Naive thymus-derived CD4-positive, alpha-beta T cell (primary cell): ENCODE measurements around the gene HDLBP. TPM values are rescaled to one million over a fixed set of nuclear protein-coding genes. Genes with fewer than 3 reads are reported as not detected.

Experiments
- ATAC-seq: fragments of 150-1000 bp; cut with Tn5 transposase; 2 replicates; pipeline ENCODE4 v1.10.0; 2021; ENCODE audit warnings: mild to moderate bottlenecking, moderate library complexity
- CTCF ChIA-PET: fragments of 350-600 bp; sonication (Branson Sonifier 250); formaldehyde crosslinking; loops from one replicate; lab custom pipeline; 2021; ENCODE audit warnings: antibody characterized with exemption; lab: Charles Lee
- POLR2A ChIA-PET: fragments of 350-600 bp; sonication (Branson Sonifier 250); formaldehyde crosslinking; loops from one replicate; lab custom pipeline; 2021; ENCODE audit warnings: antibody characterized with exemption, inconsistent platforms; lab: Charles Lee
- DNase-seq, 9 donors: peaks; one replicate each; pipeline versions ENCODE4 v3.0.0 to v3.0.0-alpha.2; 2020 to 2022; ENCODE audit warnings: mixed read lengths in 1 of 9
- H3K27ac ChIP-seq: one replicate; pipeline ENCODE4 v1.7.0; 2013; ENCODE audit warnings: mild to moderate bottlenecking, low read depth, low read length, moderate library complexity
- H3K27me3 ChIP-seq, 2 donors: one replicate each; pipeline ENCODE4 v1.7.0; 2013; ENCODE audit warnings: low read length in 2 of 2, mild to moderate bottlenecking in 2 of 2, moderate library complexity in 2 of 2; ENCODE audit not compliant: control insufficient read depth in 2 of 2, insufficient read depth in 2 of 2
- H3K36me3 ChIP-seq, 3 experiments: 1 replicate in 2 of 3; 2 replicates in 1 of 3; pipeline ENCODE4 v1.7.0; 2013; ENCODE audit warnings: low read length in 3 of 3, mild to moderate bottlenecking in 3 of 3, moderate library complexity in 1 of 3; ENCODE audit not compliant: insufficient read depth in 3 of 3, control insufficient read depth in 2 of 3
- H3K4me1 ChIP-seq, 2 donors: one replicate each; pipeline ENCODE4 v1.7.0; 2013; ENCODE audit warnings: low read length in 2 of 2, mild to moderate bottlenecking in 2 of 2, moderate library complexity in 1 of 2; ENCODE audit not compliant: control insufficient read depth in 2 of 2, insufficient read depth in 2 of 2
- H3K4me3 ChIP-seq: 2 replicates; pipeline ENCODE4 v1.7.0; 2013; ENCODE audit warnings: mild to moderate bottlenecking, low read length
- H3K9me3 ChIP-seq, 3 experiments: 1 replicate in 2 of 3; 2 replicates in 1 of 3; pipeline ENCODE4 v1.7.0; 2013; ENCODE audit warnings: low read length in 3 of 3; ENCODE audit not compliant: control insufficient read depth in 2 of 3
- H3K27ac Mint-ChIP-seq, 9 donors: one replicate each; pipeline ENCODE4 v1.8.0; 2020 to 2022; ENCODE audit warnings: mixed read lengths in 9 of 9, mild to moderate bottlenecking in 8 of 9, moderate library complexity in 5 of 9, inconsistent platforms in 2 of 9
- H3K27me3 Mint-ChIP-seq, 5 donors: one replicate each; pipeline ENCODE4 v1.8.0; 2021 to 2022; ENCODE audit warnings: mixed read lengths in 5 of 5, mild to moderate bottlenecking in 1 of 5
- H3K36me3 Mint-ChIP-seq, 5 donors: one replicate each; pipeline ENCODE4 v1.8.0; 2020 to 2022; ENCODE audit warnings: mixed read lengths in 5 of 5, mild to moderate bottlenecking in 3 of 5, inconsistent platforms in 1 of 5
- H3K4me1 Mint-ChIP-seq, 7 donors: one replicate each; pipeline ENCODE4 v1.8.0; 2020 to 2022; ENCODE audit warnings: mixed read lengths in 7 of 7, mild to moderate bottlenecking in 3 of 7, inconsistent platforms in 1 of 7
- H3K4me3 Mint-ChIP-seq, 10 donors: one replicate each; pipeline ENCODE4 v1.8.0; 2020 to 2022; ENCODE audit warnings: mild to moderate bottlenecking in 10 of 10, mixed read lengths in 10 of 10, moderate library complexity in 6 of 10, inconsistent platforms in 2 of 10
- H3K9me3 Mint-ChIP-seq, 11 donors: one replicate each; pipeline ENCODE4 v1.8.0; 2020 to 2022; ENCODE audit warnings: mixed read lengths in 11 of 11, mild to moderate bottlenecking in 4 of 11, inconsistent platforms in 1 of 11, moderate library complexity in 1 of 11
- intact Hi-C, 2 donors: fragments of 100-400 bp; cut with micrococcal nuclease; formaldehyde crosslinking; loops; one replicate each; pipeline ENCODE4 v1.15.1; 2023
- polyA plus RNA-seq, 2 donors: library from polyadenylated mRNA; unstranded; fragments of 300-500 nt; fragmentation: Illumina TruSeq; gene quantifications; one replicate each; pipeline ENCODE4 v1.2.3, GENCODE V29; 2021
- total RNA-seq, 6 experiments: library from RNA in 5 of 6; stranded (reverse) in 5 of 6; gene quantifications; 1 replicate in 5 of 6; 2 replicates in 1 of 6; pipeline ENCODE4 v1.2.3 and lab custom pipeline; 2021 to 2026

The HDLBP gene
- total and polyA plus RNA-seq, 7 experiments from 2014 or later: 42.8 to 231 (median 153) TPM

GRCh38 chr2:241302759-241303651 lies 12.5 kb downstream of the HDLBP start:
- Histone ChIP-seq H3K36me3 (no peaks in the 10 kb centered on the region), H3K9me3 (no peaks in the 10 kb centered on the region), H3K4me3 (no peak overlapping the region), H3K27ac (no peak overlapping the region), H3K4me1 (peaks cover 17 to 21% of the 10 kb centered on the region in 2 donors), H3K27me3 (no peaks in the 10 kb centered on the region)
- ChIA-PET POLR2A (interaction anchor here (0.7 to 11.3 kb wide), 3 partner anchors 9 to 12 kb away, joined by 3 to 87 read pairs (median 4); partner anchors contain the start of genes HDLBP and SEPTIN2), CTCF (interaction anchor here (1.5 kb wide), 1 partner anchor 9 kb away, joined by 3 read pairs; no protein-coding TSS in a partner anchor)
- peak overlapping the region in 1 of 10 donors; percentile 29 for H3K4me3 Mint-ChIP-seq
- no peaks in the 10 kb centered on the region for H3K9me3 Mint-ChIP-seq
- H3K36me3 Mint-ChIP-seq: peaks cover 0 to 3% (median 0%) of the 10 kb centered on the region in 5 donors
- H3K27ac Mint-ChIP-seq: peak overlapping the region in 7 of 9 donors; percentile 9 to 84 (median 33)
- peaks cover 37 to 72% (median 58%) of the 10 kb centered on the region in 7 donors for H3K4me1 Mint-ChIP-seq
- no peak for ATAC-seq
- no peak for DNase-seq
- no peaks in the 10 kb centered on the region for H3K27me3 Mint-ChIP-seq
- intact Hi-C loops: no loop called here

GRCh38 chr2:241302083-241302482 lies 13.4 kb downstream of the HDLBP start:
- Histone ChIP-seq H3K27ac (no peak overlapping the region), H3K27me3 (no peaks in the 10 kb centered on the region), H3K36me3 (no peaks in the 10 kb centered on the region), H3K9me3 (no peaks in the 10 kb centered on the region), H3K4me1 (peaks cover 17 to 21% of the 10 kb centered on the region in 2 donors), H3K4me3 (no peak overlapping the region)
- ChIA-PET POLR2A (interaction anchor here (1.0 to 11.3 kb wide), 3 partner anchors 8 to 13 kb away, joined by 3 to 87 read pairs (median 3); partner anchors contain the start of genes HDLBP and SEPTIN2), CTCF (no interaction called here)
- H3K4me3 Mint-ChIP-seq: no peak overlapping the region
- ATAC-seq: no peak
- peaks cover 37 to 72% (median 59%) of the 10 kb centered on the region in 7 donors for H3K4me1 Mint-ChIP-seq
- H3K36me3 Mint-ChIP-seq: peaks cover 0 to 8% (median 5%) of the 10 kb centered on the region in 5 donors
- intact Hi-C loops: no loop called here
- H3K27me3 Mint-ChIP-seq: no peaks in the 10 kb centered on the region
- H3K9me3 Mint-ChIP-seq: no peaks in the 10 kb centered on the region
- H3K27ac Mint-ChIP-seq: peak overlapping the region in 3 of 9 donors; percentile 15 to 59 (median 49)
- DNase-seq: no peak

- Histone ChIP-seq H3K27me3 (no peaks in the 10 kb centered on the region), H3K27ac (no peak overlapping the region), H3K9me3 (no peaks in the 10 kb centered on the region), H3K36me3 (no peaks in the 10 kb centered on the region), H3K4me3 (no peak overlapping the region), H3K4me1 (peaks cover 17 to 21% of the 10 kb centered on the region in 2 donors)
- no peaks in the 10 kb centered on the region for H3K27me3 Mint-ChIP-seq
- H3K4me1 Mint-ChIP-seq: peaks cover 38 to 77% (median 71%) of the 10 kb centered on the region in 7 donors
- H3K9me3 Mint-ChIP-seq: no peaks in the 10 kb centered on the region
- ChIA-PET POLR2A (interaction anchor here (11.3 kb wide), 1 partner anchor 15 kb away, joined by 87 read pairs; the partner anchor contains the start of genes HDLBP and SEPTIN2), CTCF (no interaction called here)
- peak overlapping the region; percentile 6 to 91 (median 63) for H3K4me3 Mint-ChIP-seq
- intact Hi-C loops: loop anchor here in 1 of 2 donors (1.0 to 10.0 kb wide), 5 partner anchors 9 to 385 kb away; partner anchors contain the start of genes HDLBP and SEPTIN2
- ATAC-seq (peak; percentile 91), DNase-seq (peak in 8 of 9 donors; percentile 22 to 72 (median 57))
- peak overlapping the region; percentile 27 to 84 (median 71) for H3K27ac Mint-ChIP-seq
- H3K36me3 Mint-ChIP-seq: peaks cover 0 to 12% (median 7%) of the 10 kb centered on the region in 5 donors
Measured at GRCh38 chr2:241300000-241300399, 15.5 kb downstream of the HDLBP start.

- peak overlapping the region; percentile 19 for H3K4me3 ChIP-seq
- no peaks in the 10 kb centered on the region for H3K36me3 ChIP-seq
- peaks cover 38 to 72% (median 60%) of the 10 kb centered on the region in 7 donors for H3K4me1 Mint-ChIP-seq
- ChIA-PET CTCF (interaction anchor here (0.6 to 0.8 kb wide), 2 partner anchors 17 to 257 kb away, joined by 3 read pairs; partner anchors contain the start of genes HDLBP and SEPTIN2), POLR2A (interaction anchor here (0.6 to 11.3 kb wide), 6 partner anchors 8 to 792 kb away, joined by 3 to 87 read pairs (median 4); partner anchors contain the start of genes HDLBP and SEPTIN2)
- no peaks in the 10 kb centered on the region for H3K27me3 Mint-ChIP-seq
- H3K27ac ChIP-seq: peak overlapping the region; percentile 43
- peaks cover 17 to 21% of the 10 kb centered on the region in 2 donors for H3K4me1 ChIP-seq
- peaks cover 0 to 12% (median 7%) of the 10 kb centered on the region in 5 donors for H3K36me3 Mint-ChIP-seq
- ATAC-seq: peak; percentile 69
- no peaks in the 10 kb centered on the region for H3K27me3 ChIP-seq
- H3K9me3 Mint-ChIP-seq: no peaks in the 10 kb centered on the region
- peak overlapping the region; percentile 41 to 94 (median 77) for H3K27ac Mint-ChIP-seq
- intact Hi-C loops: loop anchor here in 1 of 2 donors (10.0 kb wide), 1 partner anchor 384 kb away; no protein-coding TSS in a partner anchor
- DNase-seq: peak in 7 of 9 donors; percentile 47 to 73 (median 57)
- H3K4me3 Mint-ChIP-seq: peak overlapping the region; percentile 61 to 91 (median 74)
- H3K9me3 ChIP-seq: no peaks in the 10 kb centered on the region
Measured at GRCh38 chr2:241298673-241299072, 16.8 kb downstream of the HDLBP start.

- Mint-ChIP-seq H3K4me1 (peaks cover 43 to 71% (median 58%) of the 10 kb centered on the region in 7 donors), H3K9me3 (no peaks in the 10 kb centered on the region), H3K27ac (peak overlapping the region in 3 of 9 donors; percentile 67 to 82 (median 75)), H3K4me3 (peak overlapping the region in 3 of 10 donors; percentile 40 to 70 (median 56)), H3K36me3 (peaks cover 0 to 12% (median 7%) of the 10 kb centered on the region in 5 donors), H3K27me3 (no peaks in the 10 kb centered on the region)
- Histone ChIP-seq H3K4me3 (no peak overlapping the region), H3K27me3 (no peaks in the 10 kb centered on the region), H3K4me1 (peaks cover 17 to 21% of the 10 kb centered on the region in 2 donors), H3K27ac (no peak overlapping the region), H3K9me3 (no peaks in the 10 kb centered on the region), H3K36me3 (no peaks in the 10 kb centered on the region)
- intact Hi-C loops: loop anchor here in 1 of 2 donors (10.0 kb wide), 1 partner anchor 382 kb away; no protein-coding TSS in a partner anchor
- CTCF ChIA-PET: no interaction called here
- POLR2A ChIA-PET: interaction anchor here (11.3 kb wide), 1 partner anchor 18 kb away, joined by 87 read pairs; the partner anchor contains the start of genes HDLBP and SEPTIN2
- no peak for DNase-seq
- ATAC-seq: no peak
Measured at GRCh38 chr2:241296767-241297166, 18.7 kb downstream of the HDLBP start.
